ENCODE measurements around the gene CRHR1.

The CRHR1 gene

DNA sequence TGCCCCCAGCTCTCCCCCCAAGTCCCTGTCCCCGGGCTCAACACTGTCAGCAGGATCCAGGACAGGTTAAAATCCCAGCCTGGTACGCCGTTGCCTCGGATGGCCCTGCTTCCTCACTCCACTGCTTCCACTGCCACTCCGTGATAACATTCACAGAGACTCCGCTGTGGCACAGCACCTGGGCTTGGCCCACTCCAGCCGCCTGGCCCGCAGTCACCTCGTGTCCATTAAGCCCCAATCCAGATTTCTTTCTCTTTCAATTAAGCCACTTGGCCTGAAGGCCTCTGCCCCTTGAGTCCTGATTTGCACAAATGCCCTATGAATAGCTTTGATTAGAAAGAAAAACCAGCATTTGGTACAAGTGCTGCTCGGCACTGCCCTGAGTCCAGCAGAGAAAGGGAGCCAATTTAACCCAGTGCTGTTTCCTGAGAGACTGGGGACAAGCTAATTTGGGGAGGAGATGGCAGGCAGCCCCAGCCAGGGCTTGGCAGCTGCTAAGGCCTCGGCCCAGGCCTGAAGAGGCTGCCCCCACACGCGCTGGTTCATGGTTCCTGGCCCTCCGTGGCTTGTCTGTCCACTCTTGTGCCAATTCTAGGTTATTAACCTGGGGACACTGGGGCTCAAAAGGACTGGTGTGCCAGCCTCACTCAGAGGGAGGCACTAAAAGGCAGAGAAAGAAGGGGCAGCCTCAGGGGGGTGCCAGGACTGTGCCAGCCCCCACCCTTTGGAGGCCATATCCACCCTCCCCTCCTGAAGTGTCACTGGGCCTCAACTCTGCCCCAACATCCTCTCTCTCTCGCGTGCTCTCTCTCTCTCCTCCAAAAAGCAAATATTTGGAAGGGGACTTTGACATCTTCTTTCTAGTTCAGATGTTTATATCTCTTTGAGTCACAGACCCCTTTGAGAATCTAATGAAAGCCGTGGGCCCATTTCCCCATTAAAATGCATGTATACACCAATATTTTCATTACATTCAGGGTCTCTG, 30.8 kb downstream of the CRHR1 start:
- in situ Hi-C loops (cut with HindIII; ENCODE audit: low sequenced_read_pairs), result no loop called here
- no peak for DNase-seq (ENCODE audit: low read depth, low spot score)
- TF ChIP-seq, protein P1, sequence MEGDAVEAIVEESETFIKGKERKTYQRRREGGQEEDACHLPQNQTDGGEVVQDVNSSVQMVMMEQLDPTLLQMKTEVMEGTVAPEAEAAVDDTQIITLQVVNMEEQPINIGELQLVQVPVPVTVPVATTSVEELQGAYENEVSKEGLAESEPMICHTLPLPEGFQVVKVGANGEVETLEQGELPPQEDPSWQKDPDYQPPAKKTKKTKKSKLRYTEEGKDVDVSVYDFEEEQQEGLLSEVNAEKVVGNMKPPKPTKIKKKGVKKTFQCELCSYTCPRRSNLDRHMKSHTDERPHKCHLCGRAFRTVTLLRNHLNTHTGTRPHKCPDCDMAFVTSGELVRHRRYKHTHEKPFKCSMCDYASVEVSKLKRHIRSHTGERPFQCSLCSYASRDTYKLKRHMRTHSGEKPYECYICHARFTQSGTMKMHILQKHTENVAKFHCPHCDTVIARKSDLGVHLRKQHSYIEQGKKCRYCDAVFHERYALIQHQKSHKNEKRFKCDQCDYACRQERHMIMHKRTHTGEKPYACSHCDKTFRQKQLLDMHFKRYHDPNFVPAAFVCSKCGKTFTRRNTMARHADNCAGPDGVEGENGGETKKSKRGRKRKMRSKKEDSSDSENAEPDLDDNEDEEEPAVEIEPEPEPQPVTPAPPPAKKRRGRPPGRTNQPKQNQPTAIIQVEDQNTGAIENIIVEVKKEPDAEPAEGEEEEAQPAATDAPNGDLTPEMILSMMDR (IDR thresholded peaks at IDR 0.05; ENCODE audit: low read depth, low read length), result no peak
- H3K4me3 ChIP-seq (ENCODE audit: low read depth, low read length), result no peak overlapping the region

DNA sequence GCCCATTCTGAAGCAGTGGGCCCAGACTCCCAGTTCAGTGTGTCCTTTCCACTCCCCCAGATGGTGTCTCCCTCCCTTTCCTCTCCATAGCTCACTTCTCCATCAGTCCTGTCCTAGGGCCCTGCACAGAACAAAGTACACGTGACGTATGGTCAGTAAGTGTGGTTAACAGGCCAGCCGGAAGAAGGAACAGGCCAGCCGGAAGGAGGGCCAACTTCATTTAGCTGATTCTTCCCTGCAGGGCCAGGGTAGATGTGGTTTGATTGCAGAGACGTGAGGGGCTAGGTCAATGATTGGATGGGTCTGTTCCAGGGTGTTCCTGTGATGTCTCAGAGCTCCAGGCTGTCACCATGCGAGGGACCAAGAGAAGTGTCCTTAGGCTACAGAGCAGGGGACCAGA, 31.6 kb downstream of the CRHR1 start:
- TF ChIP-seq, protein P1 (IDR thresholded peaks at IDR 0.05; ENCODE audit: low read depth, low read length), result no peak
- H3K4me3 ChIP-seq (ENCODE audit: low read depth, low read length), result no peak overlapping the region
- no peak for DNase-seq (ENCODE audit: low read depth, low spot score)
- in situ Hi-C loops (cut with HindIII; ENCODE audit: low sequenced_read_pairs), result no loop called here

DNA sequence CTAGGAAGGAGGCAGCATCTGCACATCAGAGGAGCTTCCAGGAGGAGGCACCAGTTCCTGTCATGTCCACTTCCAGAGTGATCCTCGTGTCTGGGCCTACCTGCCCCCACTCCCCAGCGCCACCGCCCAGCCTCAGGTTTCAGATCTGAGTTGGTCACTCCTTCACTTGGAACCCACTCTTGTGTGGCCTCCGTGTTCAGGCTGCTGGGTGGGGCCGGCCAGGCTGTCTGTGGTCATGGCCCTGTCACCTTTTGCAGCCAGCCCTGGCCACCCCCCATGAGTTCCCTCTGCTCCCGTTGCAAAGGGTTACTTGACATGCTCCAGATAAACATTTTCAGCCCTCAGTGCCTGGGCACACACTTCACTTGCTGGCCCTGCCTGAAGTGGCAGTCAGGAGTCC, 33.9 kb downstream of the CRHR1 start:
- in situ Hi-C loops (cut with HindIII; ENCODE audit: low sequenced_read_pairs), result no loop called here
- H3K4me3 ChIP-seq (ENCODE audit: low read depth, low read length), result no peak overlapping the region
- TF ChIP-seq, protein P1 (IDR thresholded peaks at IDR 0.05; ENCODE audit: low read depth, low read length), result no peak
- DNase-seq (ENCODE audit: low read depth, low spot score), result no peak

DNA sequence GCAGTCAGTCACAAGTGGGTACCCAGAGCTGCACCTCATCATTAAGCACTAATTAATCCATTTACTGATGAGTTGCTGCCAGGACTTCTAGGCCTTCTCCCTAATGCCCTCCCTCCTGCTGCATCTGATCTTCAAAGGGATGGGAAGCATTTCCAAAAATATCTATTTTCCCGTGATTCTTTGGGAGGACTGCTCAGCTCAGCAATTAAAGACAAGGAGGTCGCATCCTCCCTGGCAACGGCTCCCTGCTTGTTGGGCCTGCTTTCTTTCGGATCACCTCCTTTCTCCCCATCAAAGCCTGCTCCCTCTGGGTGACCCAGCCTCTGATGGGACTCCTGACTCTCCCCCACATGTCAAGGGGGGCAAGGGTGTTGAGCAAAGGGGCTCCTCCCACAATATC, 34.6 kb downstream of the CRHR1 start:
- TF ChIP-seq, protein P1 (IDR thresholded peaks at IDR 0.05; ENCODE audit: low read depth, low read length), result no peak
- H3K4me3 ChIP-seq (ENCODE audit: low read depth, low read length), result no peak overlapping the region
- in situ Hi-C loops (cut with HindIII; ENCODE audit: low sequenced_read_pairs), result no loop called here
- DNase-seq (ENCODE audit: low read depth, low spot score), result no peak

DNA sequence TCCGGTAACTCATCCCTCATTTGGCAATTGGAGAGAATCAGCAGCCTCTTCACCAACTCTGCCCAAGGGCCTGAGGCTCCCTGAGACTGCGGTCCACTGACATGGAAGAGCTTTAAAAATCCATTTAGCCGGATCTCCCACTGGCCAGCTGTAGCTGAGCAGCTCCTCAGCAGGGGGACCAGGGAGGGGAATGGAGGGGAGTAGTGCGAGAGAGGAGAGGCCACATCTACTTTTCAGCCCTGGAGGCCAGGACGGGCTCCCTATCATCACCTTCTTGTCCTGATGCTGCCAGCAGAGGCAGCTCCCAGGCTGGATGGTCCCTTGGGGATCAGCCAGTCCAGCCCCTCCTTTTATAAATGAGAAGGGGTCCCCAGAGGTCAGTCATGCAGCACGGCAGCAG, 35.5 kb downstream of the CRHR1 start:
- TF ChIP-seq, protein P1 (IDR thresholded peaks at IDR 0.05; ENCODE audit: low read depth, low read length), result no peak
- no peak overlapping the region for H3K4me3 ChIP-seq (ENCODE audit: low read depth, low read length)
- no peak for DNase-seq (ENCODE audit: low read depth, low spot score)
- in situ Hi-C loops (cut with HindIII; ENCODE audit: low sequenced_read_pairs), result no loop called here

DNA sequence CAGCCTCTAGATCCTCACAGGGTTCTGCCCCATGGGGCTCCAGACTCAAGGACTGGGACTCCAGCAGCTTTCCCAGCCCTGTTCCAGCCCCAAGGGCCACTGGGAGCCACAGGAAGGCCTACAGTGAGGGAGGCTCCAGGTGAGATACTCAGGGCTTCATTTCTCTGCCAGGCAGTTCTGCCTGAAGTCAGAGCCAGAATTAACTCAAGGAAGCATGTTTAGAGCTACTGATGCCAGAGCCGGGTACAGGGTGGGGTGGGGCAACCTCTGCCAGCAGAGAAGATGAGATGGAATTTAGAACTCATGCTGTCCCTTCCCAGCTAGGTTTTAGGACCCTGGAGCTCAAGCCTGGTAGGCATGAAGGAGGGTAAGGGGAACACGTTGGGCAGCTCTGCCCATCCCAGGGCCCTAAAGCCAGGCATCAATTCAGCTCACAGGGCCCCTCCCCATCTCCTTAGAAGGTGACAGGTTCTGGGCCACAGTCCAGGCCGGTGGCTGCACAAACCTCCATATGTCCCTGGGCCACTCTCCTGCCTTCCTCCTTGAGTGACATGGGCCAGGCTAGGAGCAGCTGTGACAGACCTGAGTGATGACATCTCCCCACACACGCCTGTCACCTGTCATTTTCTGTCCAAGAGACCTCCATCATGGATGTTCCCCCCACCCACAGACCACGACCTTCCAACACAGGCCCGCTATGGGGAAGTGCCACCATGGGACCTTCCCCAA, 36.1 kb downstream of the CRHR1 start:
- in situ Hi-C loops (cut with HindIII; ENCODE audit: low sequenced_read_pairs), result no loop called here
- DNase-seq (ENCODE audit: low read depth, low spot score), result no peak
- TF ChIP-seq, protein P1 (IDR thresholded peaks at IDR 0.05; ENCODE audit: low read depth, low read length), result no peak
- H3K4me3 ChIP-seq (ENCODE audit: low read depth, low read length), result no peak overlapping the region
